ENCODE data around the gene AGFG1.
A peak's percentile ranks its signal among the peaks of the same experiment; 100 is the strongest.

AGFG1 gene, protein sequence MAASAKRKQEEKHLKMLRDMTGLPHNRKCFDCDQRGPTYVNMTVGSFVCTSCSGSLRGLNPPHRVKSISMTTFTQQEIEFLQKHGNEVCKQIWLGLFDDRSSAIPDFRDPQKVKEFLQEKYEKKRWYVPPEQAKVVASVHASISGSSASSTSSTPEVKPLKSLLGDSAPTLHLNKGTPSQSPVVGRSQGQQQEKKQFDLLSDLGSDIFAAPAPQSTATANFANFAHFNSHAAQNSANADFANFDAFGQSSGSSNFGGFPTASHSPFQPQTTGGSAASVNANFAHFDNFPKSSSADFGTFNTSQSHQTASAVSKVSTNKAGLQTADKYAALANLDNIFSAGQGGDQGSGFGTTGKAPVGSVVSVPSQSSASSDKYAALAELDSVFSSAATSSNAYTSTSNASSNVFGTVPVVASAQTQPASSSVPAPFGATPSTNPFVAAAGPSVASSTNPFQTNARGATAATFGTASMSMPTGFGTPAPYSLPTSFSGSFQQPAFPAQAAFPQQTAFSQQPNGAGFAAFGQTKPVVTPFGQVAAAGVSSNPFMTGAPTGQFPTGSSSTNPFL

DNA sequence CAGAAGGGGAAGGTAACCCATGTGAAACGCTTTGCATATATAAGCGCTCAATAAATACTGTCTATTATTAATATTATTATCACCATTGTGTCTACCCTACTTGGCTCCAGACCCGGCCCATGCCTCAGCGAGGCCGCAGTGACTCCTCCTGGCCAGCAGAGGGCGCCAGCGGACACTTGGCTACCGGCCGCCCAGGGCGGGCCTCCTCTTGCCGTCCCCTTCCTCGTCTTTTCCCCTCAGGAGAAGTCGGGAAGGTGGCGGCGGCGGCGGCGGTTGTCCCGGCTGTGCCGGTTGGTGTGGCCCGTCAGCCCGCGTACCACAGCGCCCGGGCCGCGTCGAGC lies at the start of gene AGFG1:
Gene AGFG1, plus strand, starts transcription at position 233 of the 341 bp plus-strand sequence. CDS start 266 bp downstream, outside the sequence.
- Histone ChIP-seq H3K9ac (ENCODE audit: low read depth, low read length) (peak within 1 kb of the TSS; percentile 50), H3K36me3 (ENCODE audit: control insufficient read depth, insufficient read depth, low read length) (no peaks in the 10 kb centered on the region), H3K4me3 (ENCODE audit: low read depth, low read length) (peak within 1 kb of the TSS; percentile 71), H3K4me1 (ENCODE audit: control insufficient read depth, insufficient read depth, low read length) (peaks cover 16% of the 10 kb centered on the region), H3K9me3 (ENCODE audit: control insufficient read depth, insufficient read depth, low read length) (no peaks in the 10 kb centered on the region), H3K27me3 (ENCODE audit: control insufficient read depth, insufficient read depth, low read length) (no peaks in the 10 kb centered on the region)

DNA sequence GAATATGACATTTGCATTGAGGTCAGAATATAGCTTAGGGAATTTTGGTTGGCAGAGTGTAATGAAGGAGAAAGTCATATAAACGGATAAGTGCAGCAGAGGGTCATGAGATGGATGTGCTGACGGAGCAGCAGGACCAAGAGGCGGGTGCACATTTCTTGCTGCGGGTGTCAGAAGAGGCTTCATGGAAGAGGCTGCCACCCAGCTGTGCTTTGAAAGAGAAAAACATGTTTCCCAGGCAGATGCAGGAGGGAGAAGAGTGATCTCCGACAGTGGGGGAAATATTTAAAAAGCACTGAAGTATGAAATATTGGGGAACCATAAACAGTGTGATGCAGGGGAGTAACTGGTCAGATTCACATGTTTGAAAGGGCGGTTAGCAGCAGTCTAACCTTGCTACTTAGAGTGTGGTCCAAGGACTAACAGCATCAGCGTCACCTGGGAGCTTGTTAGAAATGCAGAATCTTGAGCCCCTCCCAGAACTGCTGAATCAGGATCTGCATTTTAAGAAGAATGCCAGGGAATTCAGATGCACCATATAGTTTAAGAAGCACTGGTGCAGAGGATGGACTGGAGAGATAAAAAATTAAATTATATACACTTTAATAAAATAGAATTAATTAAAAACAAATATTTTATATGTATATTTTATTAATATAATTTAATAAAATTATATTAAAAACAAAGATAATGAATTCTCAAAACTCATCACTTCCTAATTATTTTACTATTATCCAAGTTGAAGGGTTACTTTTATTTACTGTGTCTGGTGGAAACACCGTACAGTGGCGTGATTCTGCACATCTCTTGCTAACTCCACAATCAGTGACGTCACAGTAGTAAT lies 48.1 kb upstream of the AGFG1 start:
- H3K9me3 ChIP-seq (ENCODE audit: control insufficient read depth, insufficient read depth, low read length) = no peaks in the 10 kb centered on the region
- no peaks in the 10 kb centered on the region for H3K27me3 ChIP-seq (ENCODE audit: control insufficient read depth, insufficient read depth, low read length)
- no peaks in the 10 kb centered on the region for H3K4me1 ChIP-seq (ENCODE audit: control insufficient read depth, insufficient read depth, low read length)
- no peak overlapping the region for H3K4me3 ChIP-seq (ENCODE audit: low read depth, low read length)
- no peak overlapping the region for H3K9ac ChIP-seq (ENCODE audit: low read depth, low read length)
- no peaks in the 10 kb centered on the region for H3K36me3 ChIP-seq (ENCODE audit: control insufficient read depth, insufficient read depth, low read length)

DNA sequence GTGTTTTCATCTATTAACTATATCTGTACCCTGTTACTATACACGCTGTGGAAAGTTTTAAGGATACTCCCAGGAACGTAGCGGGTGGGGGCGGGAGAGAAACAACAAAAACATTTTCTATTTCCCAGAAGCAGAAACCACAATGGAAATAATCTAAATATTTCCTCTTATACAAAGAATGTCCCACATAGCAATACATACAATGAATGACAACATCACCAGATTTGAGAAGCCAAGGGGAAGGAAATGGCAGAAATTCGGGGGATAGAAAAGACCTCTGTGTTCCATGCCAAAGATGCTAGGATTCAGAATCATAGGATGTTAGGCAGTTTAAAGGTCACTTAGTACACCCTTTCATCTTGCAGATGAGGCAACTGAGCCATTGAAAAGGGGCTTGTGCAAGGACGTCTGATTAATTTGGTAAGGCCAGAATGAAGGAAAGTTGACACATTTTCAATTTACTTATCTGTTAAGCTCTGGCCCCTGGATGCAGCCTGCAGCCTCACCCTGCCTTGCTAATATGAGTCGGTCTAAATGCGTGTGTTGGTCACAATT lies 43.1 kb upstream of the AGFG1 start:
- Histone ChIP-seq H3K4me1 (ENCODE audit: control insufficient read depth, insufficient read depth, low read length) (no peaks in the 10 kb centered on the region), H3K9me3 (ENCODE audit: control insufficient read depth, insufficient read depth, low read length) (peaks cover 9% of the 10 kb centered on the region), H3K9ac (ENCODE audit: low read depth, low read length) (no peak overlapping the region), H3K27me3 (ENCODE audit: control insufficient read depth, insufficient read depth, low read length) (no peaks in the 10 kb centered on the region), H3K4me3 (ENCODE audit: low read depth, low read length) (no peak overlapping the region), H3K36me3 (ENCODE audit: control insufficient read depth, insufficient read depth, low read length) (no peaks in the 10 kb centered on the region)

DNA sequence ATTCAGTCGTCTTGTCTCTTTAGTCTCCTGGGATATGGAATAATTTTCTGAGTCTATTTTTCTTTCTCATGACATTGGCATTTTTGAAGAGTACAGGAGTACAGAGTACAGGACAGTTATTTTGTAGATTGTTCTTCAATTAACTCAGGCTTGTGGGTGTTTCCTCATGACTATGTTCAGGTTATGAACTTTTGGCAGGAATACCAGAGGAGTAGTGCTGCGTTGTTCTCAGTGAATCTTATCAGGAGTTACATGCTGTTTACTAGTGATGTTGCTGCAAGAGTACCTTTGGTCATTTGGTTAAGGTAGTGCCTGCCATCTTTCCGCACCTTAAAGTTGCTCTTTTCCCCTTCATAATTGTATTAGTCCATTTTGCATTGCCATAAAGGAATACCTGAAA lies 41.3 kb upstream of the AGFG1 start:
- no peaks in the 10 kb centered on the region for H3K27me3 ChIP-seq (ENCODE audit: control insufficient read depth, insufficient read depth, low read length)
- no peak overlapping the region for H3K4me3 ChIP-seq (ENCODE audit: low read depth, low read length)
- no peaks in the 10 kb centered on the region for H3K36me3 ChIP-seq (ENCODE audit: control insufficient read depth, insufficient read depth, low read length)
- H3K4me1 ChIP-seq (ENCODE audit: control insufficient read depth, insufficient read depth, low read length) = no peaks in the 10 kb centered on the region
- peaks cover 9% of the 10 kb centered on the region for H3K9me3 ChIP-seq (ENCODE audit: control insufficient read depth, insufficient read depth, low read length)
- H3K9ac ChIP-seq (ENCODE audit: low read depth, low read length) = no peak overlapping the region

DNA sequence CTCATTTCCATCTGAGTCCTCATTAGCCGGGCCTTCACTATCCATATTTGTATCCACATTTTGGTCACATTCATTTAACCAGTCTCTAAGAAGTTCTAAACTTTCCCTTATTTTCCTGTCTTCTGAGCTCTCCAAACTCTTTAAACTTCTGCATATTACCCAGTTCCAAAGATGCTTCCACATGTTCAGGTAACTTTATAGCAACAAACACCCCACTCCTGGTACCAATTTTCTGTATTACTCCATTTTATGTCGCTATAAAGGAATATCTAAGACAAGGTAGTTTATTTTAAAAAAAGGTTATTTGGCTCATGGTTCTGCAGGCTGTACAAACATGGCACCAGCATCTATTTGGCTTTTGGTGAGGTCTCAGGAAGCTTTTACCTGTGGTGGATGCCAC lies 38.8 kb upstream of the AGFG1 start:
- Histone ChIP-seq H3K4me3 (ENCODE audit: low read depth, low read length) (no peak overlapping the region), H3K36me3 (ENCODE audit: control insufficient read depth, insufficient read depth, low read length) (no peaks in the 10 kb centered on the region), H3K4me1 (ENCODE audit: control insufficient read depth, insufficient read depth, low read length) (no peaks in the 10 kb centered on the region), H3K9ac (ENCODE audit: low read depth, low read length) (no peak overlapping the region), H3K9me3 (ENCODE audit: control insufficient read depth, insufficient read depth, low read length) (peaks cover 9% of the 10 kb centered on the region), H3K27me3 (ENCODE audit: control insufficient read depth, insufficient read depth, low read length) (no peaks in the 10 kb centered on the region)

DNA sequence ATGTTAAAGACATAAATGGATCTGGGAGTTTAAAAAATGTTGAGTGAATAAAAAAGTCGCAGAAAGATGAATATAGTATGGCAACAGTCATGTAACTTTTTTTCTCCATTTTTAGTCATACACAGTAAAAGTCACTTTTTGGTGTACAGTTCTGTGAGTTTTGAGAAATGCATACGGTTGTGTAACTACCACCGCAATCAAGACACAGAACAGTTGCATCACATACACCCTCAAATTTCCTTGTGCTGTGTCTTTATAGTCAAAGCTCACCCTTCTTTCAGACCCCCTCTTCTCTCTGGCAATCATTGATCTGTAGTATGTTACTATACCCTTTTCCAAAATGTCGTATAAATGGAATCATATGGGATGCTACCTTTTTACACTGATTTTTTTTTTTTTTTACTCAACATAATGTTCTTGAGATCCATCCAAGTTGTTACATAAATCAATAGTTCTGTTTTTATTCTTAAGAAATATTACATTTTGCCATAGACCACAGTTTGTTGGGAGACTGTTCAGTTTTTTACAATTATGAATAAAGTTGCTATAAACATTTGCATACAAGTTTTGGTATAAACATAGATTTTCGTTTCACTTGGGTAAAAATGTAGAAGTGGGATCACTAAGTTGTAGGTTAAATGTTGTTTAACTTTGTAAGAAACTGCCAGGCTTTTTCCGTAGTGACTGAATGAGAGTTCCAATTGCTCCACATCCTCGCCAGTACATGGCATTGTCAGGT lies 35.4 kb upstream of the AGFG1 start:
- Histone ChIP-seq H3K4me1 (ENCODE audit: control insufficient read depth, insufficient read depth, low read length) (no peaks in the 10 kb centered on the region), H3K9ac (ENCODE audit: low read depth, low read length) (no peak overlapping the region), H3K9me3 (ENCODE audit: control insufficient read depth, insufficient read depth, low read length) (peaks cover 9% of the 10 kb centered on the region), H3K36me3 (ENCODE audit: control insufficient read depth, insufficient read depth, low read length) (no peaks in the 10 kb centered on the region), H3K4me3 (ENCODE audit: low read depth, low read length) (no peak overlapping the region), H3K27me3 (ENCODE audit: control insufficient read depth, insufficient read depth, low read length) (no peaks in the 10 kb centered on the region)

DNA sequence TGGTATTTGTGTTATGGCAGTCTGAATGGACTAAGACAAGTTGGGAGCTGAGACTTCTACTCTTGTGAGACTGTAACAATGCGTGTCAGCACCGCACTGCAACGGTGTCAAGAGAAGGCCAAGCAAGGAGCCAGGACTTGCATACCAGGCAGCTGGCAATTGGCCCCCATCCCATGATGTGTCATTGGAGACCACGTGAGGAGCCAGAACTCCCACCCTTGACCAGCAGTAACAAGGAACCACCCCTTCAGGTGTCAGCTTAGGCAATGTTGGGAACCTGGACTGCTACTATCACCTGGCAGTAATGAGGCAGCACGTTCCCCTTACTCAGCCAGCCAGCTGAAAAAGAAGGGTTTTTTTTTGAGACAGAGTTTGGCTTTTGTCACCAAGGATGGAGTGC lies 32.7 kb upstream of the AGFG1 start:
- peaks cover 5% of the 10 kb centered on the region for H3K4me1 ChIP-seq (ENCODE audit: control insufficient read depth, insufficient read depth, low read length)
- no peaks in the 10 kb centered on the region for H3K9me3 ChIP-seq (ENCODE audit: control insufficient read depth, insufficient read depth, low read length)
- H3K9ac ChIP-seq (ENCODE audit: low read depth, low read length) = no peak overlapping the region
- no peaks in the 10 kb centered on the region for H3K36me3 ChIP-seq (ENCODE audit: control insufficient read depth, insufficient read depth, low read length)
- H3K27me3 ChIP-seq (ENCODE audit: control insufficient read depth, insufficient read depth, low read length) = no peaks in the 10 kb centered on the region
- no peak overlapping the region for H3K4me3 ChIP-seq (ENCODE audit: low read depth, low read length)

DNA sequence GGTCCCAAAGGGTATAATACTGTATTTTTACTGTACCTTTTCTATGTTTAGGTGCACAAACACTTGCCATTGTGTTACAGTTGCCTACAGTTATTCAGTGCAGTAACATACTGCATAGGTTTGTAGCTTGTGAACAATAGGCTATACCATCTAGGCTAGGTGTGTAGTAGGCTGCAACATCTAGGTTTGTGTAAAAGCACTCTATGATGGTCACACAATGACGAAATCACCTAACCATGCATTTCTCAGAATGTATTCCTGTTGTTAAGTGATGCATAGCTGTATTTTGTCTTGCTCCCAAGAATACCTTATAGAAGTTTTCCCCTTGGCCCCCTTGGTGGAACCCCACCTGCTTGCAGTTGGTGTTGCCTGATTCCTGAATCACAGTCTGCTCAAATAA lies 29.3 kb upstream of the AGFG1 start:
- H3K9ac ChIP-seq (ENCODE audit: low read depth, low read length) = no peak overlapping the region
- no peak overlapping the region for H3K4me3 ChIP-seq (ENCODE audit: low read depth, low read length)
- H3K27me3 ChIP-seq (ENCODE audit: control insufficient read depth, insufficient read depth, low read length) = no peaks in the 10 kb centered on the region
- H3K36me3 ChIP-seq (ENCODE audit: control insufficient read depth, insufficient read depth, low read length) = no peaks in the 10 kb centered on the region
- peaks cover 6% of the 10 kb centered on the region for H3K4me1 ChIP-seq (ENCODE audit: control insufficient read depth, insufficient read depth, low read length)
- no peaks in the 10 kb centered on the region for H3K9me3 ChIP-seq (ENCODE audit: control insufficient read depth, insufficient read depth, low read length)

DNA sequence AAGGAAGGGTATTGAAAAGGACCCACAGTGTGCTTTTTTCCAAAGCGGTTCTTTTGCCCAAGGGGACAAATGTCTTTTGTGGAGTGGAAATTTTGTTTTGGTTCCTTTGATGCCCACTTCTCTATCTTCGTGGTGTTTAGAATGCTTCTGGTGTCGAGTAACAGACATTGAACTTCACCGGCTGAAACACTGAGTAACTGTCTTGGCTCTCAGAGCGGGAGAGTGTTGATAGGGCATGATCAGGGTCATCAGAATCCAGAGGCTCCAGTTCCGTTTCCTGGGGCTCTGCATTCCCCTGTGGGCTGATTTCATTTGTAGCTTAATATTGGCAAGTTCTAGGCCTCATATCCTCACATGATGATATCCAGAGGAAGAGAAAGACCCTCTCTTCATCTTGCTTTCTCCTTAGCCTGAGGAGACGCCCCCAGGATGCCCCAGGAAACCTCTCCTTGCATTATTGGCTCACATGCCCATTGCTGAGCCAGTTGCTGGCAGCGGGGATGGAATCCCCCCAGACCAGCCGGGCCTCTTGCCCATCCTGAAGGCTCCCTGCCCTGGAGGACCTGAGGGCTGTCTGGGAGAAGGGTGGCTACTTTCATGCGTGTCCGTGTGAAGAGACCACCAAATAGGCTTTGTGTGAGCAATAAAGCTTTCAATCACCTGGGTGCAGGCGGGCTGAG lies 27.9 kb upstream of the AGFG1 start:
- no peaks in the 10 kb centered on the region for H3K36me3 ChIP-seq (ENCODE audit: control insufficient read depth, insufficient read depth, low read length)
- no peak overlapping the region for H3K4me3 ChIP-seq (ENCODE audit: low read depth, low read length)
- H3K4me1 ChIP-seq (ENCODE audit: control insufficient read depth, insufficient read depth, low read length) = peaks cover 6% of the 10 kb centered on the region
- no peak overlapping the region for H3K9ac ChIP-seq (ENCODE audit: low read depth, low read length)
- H3K9me3 ChIP-seq (ENCODE audit: control insufficient read depth, insufficient read depth, low read length) = no peaks in the 10 kb centered on the region
- no peaks in the 10 kb centered on the region for H3K27me3 ChIP-seq (ENCODE audit: control insufficient read depth, insufficient read depth, low read length)

DNA sequence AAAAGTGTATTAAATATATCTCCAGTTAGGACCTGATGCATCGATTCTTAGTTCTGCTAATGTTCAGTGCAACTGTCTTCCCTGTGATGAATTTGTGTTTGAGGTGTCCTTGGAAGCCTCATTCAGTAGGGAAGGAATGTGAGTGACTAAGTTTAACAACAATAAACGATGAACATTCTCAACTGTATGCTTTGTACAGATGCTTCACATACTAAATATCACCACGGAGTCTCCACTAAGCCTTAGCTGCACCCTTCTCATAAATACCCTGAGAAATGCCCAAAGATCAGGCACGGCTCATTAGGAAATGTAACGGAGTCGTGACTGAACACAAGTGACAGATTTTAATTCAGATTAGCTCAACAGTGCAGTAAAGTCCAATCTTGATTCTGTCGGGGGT lies 24.4 kb upstream of the AGFG1 start:
- no peak overlapping the region for H3K9ac ChIP-seq (ENCODE audit: low read depth, low read length)
- no peaks in the 10 kb centered on the region for H3K36me3 ChIP-seq (ENCODE audit: control insufficient read depth, insufficient read depth, low read length)
- no peaks in the 10 kb centered on the region for H3K9me3 ChIP-seq (ENCODE audit: control insufficient read depth, insufficient read depth, low read length)
- no peak overlapping the region for H3K4me3 ChIP-seq (ENCODE audit: low read depth, low read length)
- no peaks in the 10 kb centered on the region for H3K27me3 ChIP-seq (ENCODE audit: control insufficient read depth, insufficient read depth, low read length)
- peaks cover 6% of the 10 kb centered on the region for H3K4me1 ChIP-seq (ENCODE audit: control insufficient read depth, insufficient read depth, low read length)

Data from iPS-15b (cell line).